Measurements from ENCODE around the gene ILK. TPM values are rescaled to one million over a fixed set of nuclear protein-coding genes. Genes with fewer than 3 reads are reported as not detected.

ILK gene
- total RNA-seq, 2 donors from 2014 or later, result 338 to 588 TPM

- H3K27me3 ChIP-seq (replicated peaks; ENCODE audit: insufficient read depth), result no peaks in the 10 kb centered on the region
- no peak for ATAC-seq (ENCODE audit: insufficient number of reproducible peaks, low FRiP score, low read depth)
- no peak for DNase-seq (ENCODE audit: low spot score)
- H3K27ac ChIP-seq, result no peak overlapping the region
- H3K36me3 ChIP-seq, result no peaks in the 10 kb centered on the region
- peaks cover 0 to 14% of the 10 kb centered on the region in 2 donors for H3K4me1 ChIP-seq (ENCODE audit: control insufficient read depth in 1 of 2, low read depth in 2 of 2)
- H3K4me3 ChIP-seq, result no peak overlapping the region
- TF ChIP-seq CTCF (IDR thresholded peaks at IDR 0.05), result no peak
- no peaks in the 10 kb centered on the region for H3K9me3 ChIP-seq
These were observed 33.9 kb upstream of the ILK start for GRCh38 chr11:6569706-6570105.

GRCh38 chr11:6570691-6571427 lies 32.7 kb upstream of the ILK start:
- H3K4me3 ChIP-seq, result peak overlapping the region; percentile 39
- no peak for TF ChIP-seq CTCF (IDR thresholded peaks at IDR 0.05)
- ATAC-seq (ENCODE audit: insufficient number of reproducible peaks, low FRiP score, low read depth) (no peak), DNase-seq (ENCODE audit: low spot score) (no peak)
- H3K36me3 ChIP-seq, result no peaks in the 10 kb centered on the region
- no peak overlapping the region for H3K27ac ChIP-seq
- H3K9me3 ChIP-seq, result no peaks in the 10 kb centered on the region
- no peaks in the 10 kb centered on the region for H3K27me3 ChIP-seq (replicated peaks; ENCODE audit: insufficient read depth)
- H3K4me1 ChIP-seq (ENCODE audit: control insufficient read depth in 1 of 2, low read depth in 2 of 2), result peaks cover 0 to 14% of the 10 kb centered on the region in 2 donors

- H3K4me1 ChIP-seq (ENCODE audit: control insufficient read depth in 1 of 2, low read depth in 2 of 2), result peaks cover 0 to 14% of the 10 kb centered on the region in 2 donors
- ATAC-seq (ENCODE audit: insufficient number of reproducible peaks, low FRiP score, low read depth) (no peak), DNase-seq (ENCODE audit: low spot score) (no peak)
- no peak overlapping the region for H3K27ac ChIP-seq
- no peaks in the 10 kb centered on the region for H3K36me3 ChIP-seq
- H3K27me3 ChIP-seq (replicated peaks; ENCODE audit: insufficient read depth), result no peaks in the 10 kb centered on the region
- H3K4me3 ChIP-seq, result no peak overlapping the region
- no peaks in the 10 kb centered on the region for H3K9me3 ChIP-seq
- no peak for TF ChIP-seq CTCF (IDR thresholded peaks at IDR 0.05)
These were observed 32.1 kb upstream of the ILK start for GRCh38 chr11:6571434-6572008.

- Histone ChIP-seq H3K9me3 (no peaks in the 10 kb centered on the region), H3K36me3 (no peaks in the 10 kb centered on the region), H3K4me1 (ENCODE audit: control insufficient read depth in 1 of 2, low read depth in 2 of 2) (peaks cover 0 to 20% of the 10 kb centered on the region in 2 donors), H3K27me3 (replicated peaks; ENCODE audit: insufficient read depth) (no peaks in the 10 kb centered on the region), H3K27ac (no peak overlapping the region), H3K4me3 (no peak overlapping the region)
- TF ChIP-seq CTCF (IDR thresholded peaks at IDR 0.05), result no peak
- ATAC-seq (ENCODE audit: insufficient number of reproducible peaks, low FRiP score, low read depth), result no peak
- DNase-seq (ENCODE audit: low spot score), result no peak
These were observed 31.4 kb upstream of the ILK start for GRCh38 chr11:6572215-6572614.

- ATAC-seq (ENCODE audit: insufficient number of reproducible peaks, low FRiP score, low read depth), result no peak
- H3K27ac ChIP-seq, result no peak overlapping the region
These were observed 28.5 kb upstream of the ILK start for GRCh38 chr11:6574816-6575715.

More at GRCh38 chr11:6574816-6575715, 28.5 kb upstream of the ILK start:
- Histone ChIP-seq H3K4me3 (no peak overlapping the region), H3K36me3 (no peaks in the 10 kb centered on the region), H3K9me3 (no peaks in the 10 kb centered on the region), H3K27me3 (replicated peaks; ENCODE audit: insufficient read depth) (no peaks in the 10 kb centered on the region), H3K4me1 (ENCODE audit: control insufficient read depth in 1 of 2, low read depth in 2 of 2) (peaks cover 0 to 16% of the 10 kb centered on the region in 2 donors)
- TF ChIP-seq CTCF (IDR thresholded peaks at IDR 0.05), result no peak
- no peak for DNase-seq (ENCODE audit: low spot score)

Data from thoracic aorta (tissue), 2 donors.